T-helper 9 cell (primary cell): Measurements from ENCODE around the gene PIGZ.

ENCODE experiments used
- DNase-seq: peaks from one replicate; pipeline ENCODE4 v3.0.0-alpha.2; 2020
- total RNA-seq, 2 donors: gene quantifications; one replicate each; lab custom pipeline; 2026; lab: John Stamatoyannopoulos, UW

PIGZ gene
- 0.21 to 0.48 reads per million in 2 donors for total RNA-seq

GRCh38 chr3:196968233-196969133 is at the start of gene PIGZ:
PIGZ (minus strand) TSS chr3:196968833; CDS start chr3:196952031, 16,802 bp downstream.
- peak; percentile 12 for DNase-seq

GRCh38 chr3:197017003-197017402 is 48.4 kb upstream of the PIGZ start:
- DNase-seq, result no peak

GRCh38 chr3:197015790-197016736 is 47.4 kb upstream of the PIGZ start:
- no peak for DNase-seq

- DNase-seq, result no peak
Measured at GRCh38 chr3:197014942-197015575, 46.4 kb upstream of the PIGZ start.

DNA sequence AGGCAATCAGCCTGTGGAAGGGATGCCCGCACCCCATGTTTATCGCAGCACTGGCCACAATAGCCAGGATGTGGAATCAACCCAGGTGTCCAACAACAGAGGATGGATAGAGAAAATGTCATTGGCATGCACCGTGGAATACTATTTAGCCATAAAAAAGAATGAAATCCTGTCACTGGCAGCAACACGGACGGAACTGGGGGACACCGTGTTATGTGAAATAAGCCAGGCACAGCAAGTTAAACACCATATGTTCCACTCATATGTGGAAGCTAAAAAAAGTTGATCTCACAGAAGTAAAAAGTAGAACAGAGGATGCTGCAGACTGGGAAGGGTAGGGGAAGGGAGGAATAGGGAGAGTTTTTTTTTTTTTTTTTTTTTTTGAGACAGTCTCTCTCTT is 45.4 kb upstream of the PIGZ start:
- no peak for DNase-seq

DNA sequence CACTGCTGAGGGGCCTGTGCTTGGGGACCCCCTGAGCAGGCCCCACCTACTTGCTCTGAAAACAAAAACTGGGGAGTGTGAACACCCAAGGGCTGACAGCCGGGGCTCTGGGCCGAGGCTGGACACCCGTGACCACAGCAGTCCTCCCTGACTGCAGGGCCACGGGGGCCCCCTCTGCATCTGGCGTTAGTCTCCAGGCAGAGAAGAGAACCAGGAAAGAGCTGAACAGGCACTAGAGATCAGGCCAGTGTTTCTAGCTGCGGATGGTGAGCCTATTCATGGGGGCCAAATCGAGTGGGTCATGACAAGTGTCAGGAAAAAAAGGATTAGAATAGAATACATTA is 43.9 kb upstream of the PIGZ start:
- no peak for DNase-seq

- DNase-seq, result no peak
Measured at GRCh38 chr3:197011780-197012539, 43.3 kb upstream of the PIGZ start.

- no peak for DNase-seq
Measured at GRCh38 chr3:197010556-197011351, 42.1 kb upstream of the PIGZ start.

DNA sequence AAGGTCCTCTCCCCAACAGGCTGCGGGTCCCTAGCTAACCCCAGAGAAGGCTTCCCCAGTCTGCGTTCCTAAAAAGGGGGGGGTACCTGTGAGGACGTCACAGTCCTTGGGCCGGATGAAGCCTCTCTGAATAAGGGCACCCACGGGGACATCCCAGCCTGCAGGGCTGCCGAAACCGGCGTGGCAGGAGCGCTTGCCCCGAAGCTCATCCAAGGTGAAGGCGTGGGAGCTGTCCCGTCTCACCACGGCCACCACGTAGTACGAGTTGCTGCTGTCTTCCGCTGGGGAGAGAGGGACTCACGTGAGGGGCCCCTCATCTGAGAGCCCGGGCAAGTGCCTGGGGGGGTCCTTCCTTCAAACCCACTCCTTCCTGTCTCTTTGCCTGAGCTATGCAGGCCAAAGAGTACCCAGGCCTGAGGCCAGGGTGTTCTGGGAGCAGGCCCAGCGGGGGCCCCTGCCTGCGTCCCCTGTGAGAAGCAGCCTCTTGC is 40.9 kb upstream of the PIGZ start:
- no peak for DNase-seq

DNA sequence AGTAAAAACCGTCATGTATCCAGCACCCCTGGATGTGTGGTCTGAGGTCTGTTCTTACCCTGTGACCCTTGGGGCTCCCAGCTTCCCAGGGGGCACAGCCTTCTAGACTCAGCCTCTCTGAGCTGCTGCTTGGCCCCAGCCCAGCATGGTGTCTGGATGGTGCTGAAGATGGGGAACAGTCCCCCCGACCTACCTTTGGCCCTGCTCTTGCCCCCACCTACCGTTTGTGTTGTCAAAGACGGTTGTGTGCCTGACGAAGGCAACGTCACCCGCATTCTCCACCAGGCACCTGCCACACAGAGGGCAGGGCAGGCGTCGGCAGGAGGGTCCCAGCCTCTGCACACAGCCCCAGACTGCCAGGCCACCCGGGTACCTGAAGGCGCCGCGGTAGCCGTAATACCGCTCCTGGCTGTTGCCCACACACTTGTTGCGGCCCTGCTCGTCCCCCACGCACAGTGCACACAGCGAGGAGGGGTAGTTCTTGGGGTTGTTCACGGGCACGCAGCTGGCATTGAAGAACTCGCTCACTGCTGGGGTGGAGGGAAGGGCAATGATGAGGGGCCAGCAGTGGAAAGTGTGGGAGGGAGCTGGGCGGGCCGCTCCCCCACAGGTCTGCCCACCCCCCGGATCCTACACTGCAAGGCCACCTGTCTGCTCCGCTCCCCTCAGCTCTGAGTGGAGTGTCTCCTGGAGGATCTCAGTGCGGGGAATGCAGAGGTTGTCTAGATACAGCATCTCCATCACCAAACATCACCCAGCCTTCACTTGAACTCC is 40.0 kb upstream of the PIGZ start:
- DNase-seq, result no peak

- no peak for DNase-seq
Measured at GRCh38 chr3:197007953-197008352, 39.3 kb upstream of the PIGZ start.

GRCh38 chr3:197007296-197007940 is 38.8 kb upstream of the PIGZ start:
- DNase-seq, result no peak

DNA sequence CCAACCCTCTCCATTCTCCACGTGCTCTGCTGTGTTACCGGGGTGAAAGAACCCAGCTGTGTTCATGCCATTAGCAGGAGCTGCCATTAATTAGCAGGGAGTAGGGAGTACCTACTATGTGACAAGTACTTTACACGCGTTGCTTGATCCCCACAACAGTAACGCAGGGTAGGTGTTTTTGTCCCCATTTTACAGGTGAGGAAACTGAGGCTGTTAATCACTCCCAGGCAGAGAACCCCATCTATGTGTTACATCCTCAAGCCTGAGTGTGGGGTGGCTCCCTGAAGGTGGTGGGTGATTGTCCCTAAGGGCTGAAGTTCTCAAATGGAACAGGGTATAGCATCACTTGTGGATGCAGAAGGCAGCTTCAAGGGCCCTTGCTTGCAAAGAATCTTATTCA is 38.2 kb upstream of the PIGZ start:
- DNase-seq, result no peak

DNA sequence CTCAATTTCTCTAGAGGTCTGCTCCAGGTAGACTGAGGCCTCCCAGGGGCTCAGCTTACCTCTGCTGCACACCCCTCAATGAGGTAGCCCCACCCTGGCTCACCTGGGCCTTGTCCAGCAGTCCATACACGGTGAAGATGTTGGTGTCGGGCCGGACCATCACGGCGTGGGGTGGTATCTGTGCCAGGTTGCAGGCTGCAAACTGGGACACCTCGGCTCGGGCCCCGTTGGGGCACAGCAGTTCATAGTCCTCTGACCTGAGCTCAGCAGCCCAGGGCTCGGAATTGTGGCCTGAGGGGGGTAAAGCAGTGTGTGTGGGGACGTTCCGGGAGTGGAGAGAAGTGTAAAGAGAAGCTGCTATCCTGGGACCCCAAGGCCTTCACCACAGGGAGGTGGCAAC is 37.8 kb upstream of the PIGZ start:
- no peak for DNase-seq

GRCh38 chr3:197003461-197004385 is 35.1 kb upstream of the PIGZ start:
- no peak for DNase-seq

- DNase-seq, result peak; percentile 78
Measured at GRCh38 chr3:197002701-197003454, 34.2 kb upstream of the PIGZ start.

- no peak for DNase-seq
Measured at GRCh38 chr3:197001972-197002700, 33.5 kb upstream of the PIGZ start.
